GM18951 (cell line): Measurements from ENCODE around the gene MPG.

Source experiments
- POLR2A ChIP-seq: IDR thresholded peaks from 4 replicates; pipeline ENCODE4 v1.6.1; 2011; ENCODE audit warnings: mild to moderate bottlenecking; ENCODE audit not compliant: insufficient read length, insufficient read depth; ENCODE audit errors: extremely low read depth
- in situ Hi-C: fragments of 300-500 bp; cut with MboI; formaldehyde crosslinking; loops from one replicate; pipeline ENCODE4 v1.12.0; 2022; ENCODE audit warnings: low sequenced_read_pairs, mixed read lengths, inconsistent platforms; ENCODE audit not compliant: unreplicated experiment

MPG gene

DNA sequence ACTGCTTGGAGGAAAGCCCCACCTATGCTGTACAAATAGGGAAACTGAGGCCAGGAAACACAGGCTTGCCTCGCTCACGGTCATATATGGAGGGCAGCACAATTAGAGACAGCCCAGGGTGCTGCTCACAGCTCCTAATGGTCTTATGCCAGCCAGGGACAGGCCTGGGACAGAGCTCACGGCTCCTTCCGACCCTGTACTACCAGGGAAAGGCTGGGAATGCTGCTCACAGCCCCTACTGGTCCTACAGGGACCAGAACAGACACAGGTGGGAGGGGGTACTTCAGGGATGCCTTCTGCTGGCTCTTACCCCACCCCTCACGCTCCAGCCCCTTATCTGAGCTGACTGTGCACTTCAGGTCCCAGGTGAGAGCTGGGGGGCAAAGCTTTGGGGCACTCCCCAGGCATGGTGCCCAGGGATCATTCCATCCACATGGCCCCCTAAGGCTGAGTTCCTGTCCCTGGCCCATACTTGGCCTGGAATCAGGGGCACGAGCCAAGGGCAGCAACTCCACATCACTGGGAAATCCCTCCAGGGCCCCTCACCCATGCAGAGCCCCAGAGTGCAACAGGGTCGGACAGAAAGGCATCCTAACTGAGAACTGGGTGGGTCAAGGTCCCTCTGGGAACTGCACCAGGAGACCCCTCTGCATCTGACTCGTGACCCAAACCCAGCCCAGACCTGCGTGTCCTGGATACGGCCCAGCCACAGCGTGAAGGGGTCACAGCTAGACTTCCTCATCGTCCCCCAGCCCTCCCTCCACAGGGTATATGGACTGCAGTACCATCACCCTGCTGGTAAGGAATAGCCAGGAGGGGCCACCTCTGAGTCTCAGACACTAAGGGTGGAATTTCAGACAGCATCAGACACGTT is 11.5 kb upstream of the MPG start:
- no peak for TF ChIP-seq POLR2A

DNA sequence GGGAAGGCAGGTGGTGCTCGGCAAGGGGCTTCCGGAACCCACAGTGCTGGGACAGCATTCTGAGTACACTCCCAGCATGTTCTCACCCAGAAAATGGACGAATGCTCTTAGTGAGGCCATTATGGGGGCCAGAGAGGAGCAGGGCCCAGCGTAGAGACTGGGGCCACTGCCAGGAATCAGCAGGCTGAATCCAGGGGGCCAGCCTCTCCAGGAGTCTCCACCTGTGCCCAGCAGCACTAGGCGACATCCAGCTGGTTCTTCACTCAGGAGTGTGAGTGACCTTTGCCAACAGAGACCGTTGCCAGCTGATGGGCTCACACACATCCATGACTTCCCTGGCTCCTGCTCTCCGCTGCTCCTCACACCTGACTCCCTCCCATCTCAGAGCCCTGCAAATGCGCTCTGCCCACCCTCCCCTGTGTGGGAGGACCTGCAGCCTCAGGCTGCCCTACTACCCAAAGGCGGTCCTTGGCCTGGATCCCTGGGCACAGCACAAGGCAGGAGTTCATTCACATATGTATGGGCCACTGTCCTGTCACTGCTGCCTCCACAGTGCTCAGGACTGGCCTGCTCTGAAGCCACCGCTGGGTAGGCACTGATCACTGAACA is 10.7 kb upstream of the MPG start:
- in situ Hi-C loops: no loop called here
- TF ChIP-seq POLR2A: no peak

More for the DNA sequence above, 11.5 kb upstream of the MPG start:
- in situ Hi-C loops: no loop called here

DNA sequence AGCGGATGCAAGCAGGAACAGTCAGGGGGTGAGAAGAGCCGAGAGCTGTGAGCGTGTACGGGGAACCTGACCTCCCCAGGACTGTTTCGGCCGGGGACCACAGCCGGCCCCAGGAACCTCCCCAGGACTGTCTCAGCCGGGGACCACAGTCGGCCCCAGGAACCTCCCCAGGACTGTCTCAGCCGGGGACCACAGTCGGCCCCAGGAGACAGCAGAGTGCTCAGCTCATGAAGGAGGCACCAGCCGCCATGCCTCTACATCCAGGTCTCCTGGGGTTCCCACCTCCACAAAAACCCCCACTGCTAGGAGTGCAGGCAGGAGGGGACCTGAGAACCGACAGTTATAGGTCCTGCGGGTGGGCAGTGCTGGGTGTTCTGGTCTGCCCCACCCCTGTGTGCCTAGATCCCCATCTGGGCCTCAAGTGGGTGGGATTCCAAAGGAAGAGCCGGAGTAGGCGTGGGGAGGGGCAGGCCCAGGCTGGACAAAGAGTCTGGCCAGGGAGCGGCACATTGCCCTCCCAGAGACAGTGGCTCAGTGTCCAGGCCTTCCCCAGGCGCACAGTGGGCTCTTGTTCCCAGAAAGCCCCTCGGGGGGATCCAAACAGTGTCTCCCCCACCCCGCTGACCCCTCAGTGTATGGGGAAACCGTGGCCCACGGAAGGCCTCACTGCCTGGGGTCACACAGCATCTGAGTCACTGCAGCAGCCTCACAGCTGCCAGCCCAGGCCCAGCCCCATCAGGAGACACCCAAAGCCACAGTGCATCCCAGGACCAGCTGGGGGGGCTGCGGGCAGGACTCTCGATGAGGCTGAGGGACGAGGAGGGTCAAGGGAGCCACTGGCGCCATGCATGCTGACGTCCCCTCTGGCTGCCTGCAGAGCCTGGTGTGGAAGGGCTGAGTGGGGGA is 9.9 kb upstream of the MPG start:
- TF ChIP-seq POLR2A: no peak
- in situ Hi-C loops: no loop called here

DNA sequence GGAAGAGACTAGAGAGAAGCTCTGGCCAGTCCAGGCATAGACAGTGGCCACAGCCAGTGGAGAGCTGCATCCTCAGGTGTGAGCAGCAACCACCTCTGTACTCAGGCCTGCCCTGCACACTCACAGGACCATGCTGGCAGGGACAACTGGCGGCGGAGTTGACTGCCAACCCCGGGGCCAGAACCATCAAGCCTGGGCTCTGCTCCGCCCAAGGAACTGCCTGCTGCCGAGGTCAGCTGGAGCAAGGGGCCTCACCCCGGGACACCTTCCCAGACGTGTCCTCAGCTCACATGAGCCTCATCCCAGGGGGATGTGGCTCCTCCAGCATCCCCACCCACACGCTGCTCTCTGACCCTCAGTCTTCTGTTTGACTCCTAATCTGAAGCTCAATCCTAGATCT is 8.8 kb upstream of the MPG start:
- in situ Hi-C loops: no loop called here
- TF ChIP-seq POLR2A: no peak

DNA sequence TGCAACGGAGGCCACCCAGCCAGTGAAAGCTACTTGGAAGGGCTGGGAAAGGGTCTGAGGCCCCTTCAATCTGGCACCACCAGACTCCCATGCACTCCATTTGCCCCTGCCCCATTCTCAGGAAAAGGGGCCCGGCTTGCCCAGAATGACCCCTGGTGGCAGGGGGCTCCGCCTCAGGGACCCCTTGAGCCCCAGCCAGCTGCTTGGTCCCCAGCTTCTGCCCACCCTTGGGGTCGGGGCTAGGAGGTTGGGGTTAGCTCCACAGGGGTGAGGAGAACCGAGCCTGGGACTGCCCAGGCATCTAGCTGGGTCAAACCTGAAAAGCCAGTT is 6.8 kb upstream of the MPG start:
- TF ChIP-seq POLR2A: no peak
- in situ Hi-C loops: no loop called here

DNA sequence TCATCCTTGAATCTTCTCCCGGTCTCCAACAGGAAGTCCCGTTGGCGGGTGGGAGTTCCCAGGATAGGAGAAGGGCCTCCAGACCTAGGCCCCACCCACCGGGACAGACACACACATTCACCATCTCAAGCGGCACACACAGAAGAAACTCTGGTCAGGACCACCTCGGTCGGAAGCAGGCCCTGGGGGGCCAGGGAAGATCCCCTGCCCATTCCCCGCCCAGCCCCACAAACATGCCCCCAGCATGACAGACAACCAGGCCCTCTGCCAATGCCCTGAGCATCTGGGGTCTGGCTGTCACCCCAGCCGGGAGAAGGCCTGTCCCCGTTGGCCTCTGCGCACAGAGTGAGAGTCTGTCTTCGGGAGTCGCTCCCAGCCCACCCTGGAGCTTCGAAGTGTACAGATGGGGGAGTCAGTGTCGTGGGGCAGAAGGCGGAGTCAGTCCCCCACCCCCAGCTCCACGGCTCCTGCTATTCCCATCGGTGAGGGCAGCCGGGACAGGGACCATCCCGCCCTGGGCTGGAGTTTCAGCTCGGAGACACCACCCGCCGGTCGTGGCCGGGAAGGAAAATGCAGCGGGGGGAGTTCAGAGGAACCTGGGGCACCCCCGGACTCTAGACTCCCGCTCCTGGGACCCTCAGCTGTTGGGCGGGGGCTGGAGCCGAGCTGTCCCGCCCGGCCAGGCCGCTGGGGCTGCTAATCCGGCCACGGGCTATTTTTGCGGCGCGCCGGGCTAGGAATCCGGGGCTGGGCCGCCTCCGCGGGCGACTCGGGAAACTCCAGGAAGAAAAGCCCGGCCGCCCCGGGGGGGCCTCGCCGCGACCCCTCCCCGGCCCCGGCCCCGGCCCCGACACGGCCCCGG is 6.3 kb upstream of the MPG start:
- in situ Hi-C loops: no loop called here
- no peak for TF ChIP-seq POLR2A

DNA sequence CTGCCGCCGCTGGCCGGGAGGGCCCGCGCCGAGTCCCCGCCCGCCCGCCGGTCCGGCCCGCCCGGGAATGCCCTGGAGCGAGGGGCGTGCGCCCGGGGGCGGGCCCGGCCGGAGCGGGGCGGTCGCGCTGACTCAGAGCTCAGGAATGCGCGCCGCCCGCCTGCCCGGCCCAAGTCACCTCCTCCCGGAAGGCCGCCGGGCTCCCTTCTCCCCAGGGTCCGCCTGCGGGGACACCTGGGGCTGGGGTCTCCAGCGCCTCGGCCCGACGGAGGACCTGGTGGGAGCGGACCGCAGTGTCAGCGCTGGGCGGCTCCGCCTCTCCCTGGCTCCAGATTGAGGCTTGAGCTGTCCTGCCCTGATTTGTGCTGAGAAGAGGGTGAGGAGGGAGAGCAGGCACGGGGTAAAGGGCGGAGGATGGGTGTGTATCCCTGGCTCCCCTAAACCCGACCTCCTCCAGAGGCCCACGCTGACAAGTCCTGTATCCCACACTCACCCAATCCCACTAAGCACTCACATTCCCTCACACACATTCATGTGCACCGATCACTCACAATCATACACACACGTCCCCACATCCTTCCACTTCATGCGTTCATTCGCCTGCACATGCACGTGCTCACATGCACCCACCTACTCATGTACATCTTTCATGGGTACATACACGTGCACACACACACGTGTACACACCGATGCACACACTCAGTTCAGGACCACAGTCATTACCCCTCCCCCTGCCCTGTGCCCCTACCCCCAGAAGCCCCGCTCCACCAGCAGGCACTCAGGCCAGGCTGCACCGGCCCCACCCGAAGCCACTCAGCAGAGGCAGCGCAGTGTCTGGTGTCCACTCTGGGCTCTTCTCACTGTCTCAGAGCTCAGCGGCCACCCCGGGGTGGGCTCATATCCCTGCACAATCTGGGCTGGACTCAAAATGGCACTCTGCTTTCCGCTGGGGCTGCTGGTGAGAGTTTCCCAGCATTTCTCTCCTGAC is 5.2 kb upstream of the MPG start, which contains the start of gene RHBDF1:
Gene RHBDF1, minus strand, starts transcription at position 71 of the 988 bp plus-strand sequence. CDS start 7,616 bp downstream, outside the sequence.
- TF ChIP-seq POLR2A: no peak
- in situ Hi-C loops: no loop called here

DNA sequence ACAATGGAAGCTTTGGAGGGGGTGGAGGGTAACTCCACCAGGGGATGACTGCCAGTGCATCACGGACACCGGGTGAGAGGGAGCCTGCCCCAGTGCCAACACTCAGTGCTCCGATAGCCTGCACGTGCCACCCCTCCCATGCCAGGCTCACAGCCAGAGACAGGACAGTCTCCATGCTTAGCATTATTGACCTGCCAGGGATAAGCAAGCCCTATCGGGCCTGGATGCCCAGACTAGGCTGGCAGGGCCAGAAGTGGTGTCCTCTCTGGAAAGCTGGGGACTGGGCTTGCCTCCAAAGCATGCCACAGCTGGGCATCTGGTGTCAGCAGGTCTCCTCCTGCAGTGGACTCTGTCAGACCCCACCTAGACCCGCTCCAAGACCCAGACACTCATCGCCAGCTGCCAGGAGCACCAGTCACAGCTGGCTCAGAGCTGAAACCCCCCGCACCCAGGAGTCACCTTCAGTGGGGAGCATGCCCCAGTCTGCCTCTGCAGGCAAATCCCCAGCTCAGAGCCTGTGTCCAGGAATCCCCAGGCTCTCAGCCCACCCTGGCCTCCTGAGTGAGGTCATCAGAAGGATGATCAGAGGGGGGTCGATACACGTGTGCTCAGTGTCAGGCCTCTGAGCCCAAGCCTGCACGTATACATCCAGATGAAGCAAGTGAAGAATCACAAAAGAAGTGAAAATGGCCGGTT is 3.8 kb upstream of the MPG start:
- no peak for TF ChIP-seq POLR2A
- in situ Hi-C loops: no loop called here

DNA sequence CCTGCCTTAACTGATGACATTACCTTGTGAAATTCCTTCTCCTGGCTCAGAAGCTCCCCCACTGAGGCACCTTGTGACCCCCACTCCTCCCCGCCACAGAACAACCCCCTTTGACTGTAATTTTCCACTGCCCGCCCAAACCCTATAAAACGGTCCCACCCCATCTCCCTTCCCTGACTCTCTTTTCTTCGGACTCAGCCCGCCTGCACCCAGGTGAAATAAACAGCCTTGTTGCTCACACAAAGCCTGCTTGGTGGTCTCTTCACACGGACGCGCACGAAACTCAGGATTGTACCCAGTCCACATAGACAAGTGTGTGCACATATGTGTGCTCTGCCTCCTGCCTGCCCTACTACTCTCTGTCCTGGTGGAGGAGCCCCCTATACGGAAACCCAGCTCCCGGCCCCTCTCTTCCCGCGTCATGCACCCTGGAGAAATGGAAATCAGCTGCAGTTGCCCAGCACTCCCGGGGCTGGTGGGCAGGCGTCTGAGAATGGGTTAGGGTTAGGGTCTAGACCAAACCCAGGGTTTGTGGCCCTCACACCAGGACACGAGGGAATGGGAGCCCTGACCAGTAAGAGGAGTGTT is 3.2 kb upstream of the MPG start:
- TF ChIP-seq POLR2A: no peak
- in situ Hi-C loops: no loop called here

DNA sequence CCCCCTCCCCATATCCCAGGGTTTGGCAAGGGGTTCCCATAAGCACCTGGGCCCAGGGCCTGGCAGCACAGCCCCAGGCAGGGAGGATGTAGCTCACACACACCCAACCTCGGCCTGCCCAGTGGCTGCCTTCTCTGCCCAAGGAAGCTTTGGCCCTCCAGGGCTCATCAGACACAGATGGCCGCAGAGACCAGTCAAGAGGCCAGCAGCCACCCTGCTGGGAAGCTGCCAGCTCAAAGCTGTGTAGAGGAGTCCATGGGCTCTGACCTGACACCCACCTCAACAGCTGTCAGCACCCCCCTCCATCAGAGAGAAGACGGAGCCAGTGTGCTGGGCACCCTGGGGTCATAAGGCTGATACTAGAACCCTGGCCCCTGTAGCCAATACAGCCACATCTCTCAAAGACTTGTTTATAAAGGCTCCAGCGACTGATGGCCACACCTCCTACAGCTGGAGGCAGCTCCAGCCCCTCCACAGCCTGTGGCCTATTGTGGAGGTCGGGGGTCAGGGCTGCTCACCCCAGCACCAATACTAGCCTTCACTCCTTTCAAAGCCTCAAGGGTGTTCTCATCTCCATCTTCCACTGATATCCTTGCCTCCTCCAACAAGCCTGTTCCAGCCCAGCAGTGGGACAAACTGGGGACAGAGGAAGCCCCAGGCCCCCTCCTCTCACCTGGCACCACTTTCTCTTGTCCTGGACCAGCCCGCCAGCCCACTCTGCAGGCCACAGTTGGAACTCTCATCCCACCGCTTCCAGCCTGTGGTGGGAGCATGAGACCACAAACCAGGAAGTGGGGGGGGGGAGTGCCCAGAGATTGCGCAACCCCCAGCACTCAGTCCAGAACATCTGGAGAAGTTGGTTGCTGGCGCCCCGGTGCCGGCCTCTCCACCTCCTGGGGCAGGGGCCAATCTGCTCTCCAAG is 2.2 kb upstream of the MPG start:
- TF ChIP-seq POLR2A: no peak
- in situ Hi-C loops: no loop called here
